PFSK-1 (cell line): ENCODE data around the gene NOP16.

Experiments used
- FOXP2 ChIP-seq: optimal IDR thresholded peaks from 2 replicates; pipeline ENCODE3; 2011; ENCODE audit warnings: borderline replicate concordance, control low read depth, inconsistent platforms; ENCODE audit not compliant: insufficient read depth; ENCODE audit errors: extremely low read length, extremely low read depth
- POLR2AphosphoS5 ChIP-seq: IDR thresholded peaks from 2 replicates; pipeline ENCODE4 v1.6.1; 2012; ENCODE audit warnings: low read depth, mild to moderate bottlenecking, control low read depth, low read length, moderate library complexity
- REST ChIP-seq, 2 experiments: IDR thresholded peaks; 2 replicates each; pipeline versions ENCODE4 v1.6.1 to v1.8.0; 2011 to 2012; ENCODE audit warnings: low read depth in 2 of 2, low read length in 2 of 2, control low read depth in 1 of 2, inconsistent platforms in 1 of 2, mild to moderate bottlenecking in 1 of 2, moderate library complexity in 1 of 2; ENCODE audit not compliant: insufficient read depth in 1 of 2
- SIN3A ChIP-seq: IDR thresholded peaks from 2 replicates; pipeline ENCODE4 v1.6.1; 2012; ENCODE audit warnings: mild to moderate bottlenecking, low read length, moderate library complexity, borderline replicate concordance; ENCODE audit not compliant: insufficient read depth
- TAF1 ChIP-seq: IDR thresholded peaks from 2 replicates; pipeline ENCODE4 v1.6.1; 2012; ENCODE audit warnings: low read length, control low read depth, borderline replicate concordance; ENCODE audit not compliant: insufficient read depth

NOP16 gene

GRCh38 chr5:176362233-176362490 is 26.2 kb downstream of the NOP16 start:
- no peak for TF ChIP-seq POLR2AphosphoS5
- TF ChIP-seq REST (IDR thresholded peaks at IDR 0.05; ENCODE audit: insufficient read depth in 1 of 2, low read depth in 2 of 2, low read length in 2 of 2): no peak
- TF ChIP-seq TAF1: no peak
- no peak for TF ChIP-seq FOXP2
- no peak for TF ChIP-seq SIN3A

DNA sequence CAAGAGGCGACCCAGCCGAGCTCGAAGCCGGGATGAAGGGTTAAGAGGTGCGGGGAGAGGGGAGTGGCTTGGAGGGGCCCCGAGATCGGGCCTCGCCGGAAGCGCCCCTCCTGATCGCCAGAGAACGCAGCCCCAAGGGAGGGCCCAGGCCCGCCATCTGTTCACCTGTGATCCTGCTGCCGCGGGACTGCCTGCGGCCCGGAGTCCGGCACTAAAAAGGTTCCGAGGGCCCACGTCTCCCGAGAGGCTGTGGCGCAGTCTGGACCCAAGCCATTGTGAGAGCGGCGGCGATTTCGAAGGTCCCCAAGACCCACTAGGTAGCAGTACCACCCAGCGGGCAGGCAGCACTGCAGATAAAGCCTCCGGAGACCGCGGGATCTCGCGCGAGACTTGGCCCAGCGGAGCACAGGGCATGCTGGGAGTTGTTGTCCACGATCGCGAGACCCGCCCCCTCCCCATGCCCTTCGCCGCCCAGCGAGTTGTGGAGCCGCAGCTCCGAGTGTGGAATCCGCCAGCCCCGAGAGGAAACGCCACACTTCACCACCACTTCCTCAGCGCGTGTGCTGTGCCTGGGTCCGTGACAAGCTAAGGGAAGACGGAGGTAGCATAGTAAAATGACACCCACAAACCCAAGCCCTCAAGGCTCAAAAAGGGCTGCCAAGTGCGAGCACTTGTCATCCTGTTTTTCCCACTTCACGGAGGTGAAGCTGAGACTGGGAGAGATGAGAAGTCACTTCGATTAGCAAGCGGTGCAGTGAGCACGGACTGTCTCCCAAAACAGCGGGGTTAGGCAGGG is 26.8 kb downstream of the NOP16 start, which contains the start of gene KIAA1191:
Gene KIAA1191 (minus strand): TSS at position 328 of the 796 bp plus-strand sequence. CDS start 2,256 bp downstream, outside the sequence.
- TF ChIP-seq POLR2AphosphoS5: peak; percentile 96
- TF ChIP-seq SIN3A: peak; percentile 74; the same call in 1 of the 2 replicates
- peak; percentile 79; the same call in 1 of the 2 replicates for TF ChIP-seq TAF1
- TF ChIP-seq REST (IDR thresholded peaks at IDR 0.05; ENCODE audit: insufficient read depth in 1 of 2, low read depth in 2 of 2, low read length in 2 of 2): no peak
- peak; percentile 92 for TF ChIP-seq FOXP2

GRCh38 chr5:176360894-176361436 is 27.4 kb downstream of the NOP16 start:
- TF ChIP-seq FOXP2 (no peak), REST (IDR thresholded peaks at IDR 0.05; ENCODE audit: insufficient read depth in 1 of 2, low read depth in 2 of 2, low read length in 2 of 2) (no peak), SIN3A (no peak)

- TF ChIP-seq POLR2AphosphoS5: no peak
- no peak for TF ChIP-seq FOXP2
- TF ChIP-seq REST (IDR thresholded peaks at IDR 0.05; ENCODE audit: insufficient read depth in 1 of 2, low read depth in 2 of 2, low read length in 2 of 2): no peak
- no peak for TF ChIP-seq SIN3A
- no peak for TF ChIP-seq TAF1
Observed at GRCh38 chr5:176359658-176360057, 28.7 kb downstream of the NOP16 start.

DNA sequence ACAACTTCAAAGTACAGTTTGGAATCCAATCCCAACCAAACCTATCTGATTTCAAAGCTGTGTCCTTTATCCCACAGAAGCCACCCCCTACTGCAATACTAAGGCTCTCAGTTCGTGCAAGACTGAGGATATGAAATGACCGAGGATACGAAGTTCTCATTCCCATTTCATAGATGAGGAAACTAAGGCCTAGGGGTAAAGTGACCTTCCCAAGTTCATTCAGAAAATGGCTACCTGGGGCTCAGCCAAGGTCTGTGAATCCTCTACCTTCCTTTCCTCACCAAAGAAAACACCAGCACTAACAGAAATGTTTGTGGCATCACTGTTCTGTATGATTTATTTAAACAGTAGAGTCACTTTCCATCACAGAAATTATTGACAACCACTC is 32.2 kb downstream of the NOP16 start:
- TF ChIP-seq REST (IDR thresholded peaks at IDR 0.05; ENCODE audit: insufficient read depth in 1 of 2, low read depth in 2 of 2, low read length in 2 of 2) (no peak), SIN3A (no peak), FOXP2 (no peak), TAF1 (no peak), POLR2AphosphoS5 (no peak)
